HCT116 (cell line): Measurements from ENCODE around the gene ITPKB. TPM values are rescaled to one million over a fixed set of nuclear protein-coding genes. Genes with fewer than 3 reads are reported as not detected.

Experiments used
- ATAC-seq: fragments of 200-7000 bp; cut with Tn5 transposase; 2 replicates; pipeline ENCODE4 v1.9.1; 2020; ENCODE audit warnings: mild to moderate bottlenecking, moderate library complexity
- BruUV-seq: library from RNA; stranded (reverse); fragments of 400-500 nt; replicated peaks from 2 replicates; lab custom pipeline; 2021; lab: Mats Ljungman, UMichigan
- CTCF ChIA-PET: fragments of 300-600 bp; sonication (Branson Sonifier 250); formaldehyde crosslinking; loops from one replicate; lab custom pipeline; 2021; ENCODE audit warnings: antibody characterized with exemption; lab: Charles Lee
- POLR2A ChIA-PET: fragments of 300-600, 350-600 bp; sonication (Branson Sonifier 250); formaldehyde crosslinking; loops from one replicate; lab custom pipeline; 2021; ENCODE audit warnings: antibody characterized with exemption; lab: Charles Lee
- RAD21 ChIA-PET, 2 experiments: fragments of 300-600 bp; sonication (Branson Sonifier 250); formaldehyde crosslinking; loops; one replicate each; lab custom pipeline; 2023; ENCODE audit warnings: low total read pairs in 2 of 2; ENCODE audit not compliant: uncharacterized antibody in 2 of 2, unreplicated experiment in 2 of 2, low non-redundant PET in 1 of 2; lab: Charles Lee
- DNase-seq: peaks from one replicate; pipeline ENCODE4 v3.0.0-alpha.2; 2010; ENCODE audit warnings: low read depth, low spot score
- H2AFZ ChIP-seq: fragments of 200-600 bp; shearing (Covaris generic), sonication (generic); 2 replicates; pipeline ENCODE4 v1.6.1; 2017; ENCODE audit warnings: low read depth, mixed run types, mixed read lengths, antibody characterized with exemption, low read length; ENCODE audit not compliant: poor library complexity, severe bottlenecking
- H3K27ac ChIP-seq: 2 replicates; pipeline ENCODE4 v1.5.1; 2012; ENCODE audit warnings: low read depth, low read length
- H3K27me3 ChIP-seq: fragments of 200-600 bp; sonication (generic); 2 replicates; pipeline ENCODE4 v1.6.1; 2016; ENCODE audit warnings: mixed run types, low read length, mixed read lengths; ENCODE audit not compliant: insufficient read depth
- H3K36me3 ChIP-seq, 2 experiments: fragments of 200-500 bp in 1 of 2; fragments of 200-600 bp in 1 of 2; sonication (Bioruptor generic) in 1 of 2; sonication (generic) in 1 of 2; 2 replicates each; pipeline versions ENCODE4 v1.5.1 to v1.6.1; 2014 to 2016; ENCODE audit warnings: low read length in 2 of 2, inconsistent platforms in 1 of 2, mixed read lengths in 1 of 2, mixed run types in 1 of 2; ENCODE audit not compliant: insufficient read depth in 2 of 2, control insufficient read depth in 1 of 2
- H3K4me1 ChIP-seq, 2 experiments: fragments of 200-600 bp in 1 of 2; sonication (generic) in 1 of 2; 2 replicates each; pipeline versions ENCODE4 v1.5.1 to v1.6.1; 2012 to 2017; ENCODE audit warnings: low read length in 2 of 2, inconsistent platforms in 1 of 2, mild to moderate bottlenecking in 1 of 2, mixed read lengths in 1 of 2, mixed run types in 1 of 2, moderate library complexity in 1 of 2; ENCODE audit not compliant: insufficient read depth in 2 of 2, control insufficient read depth in 1 of 2
- H3K4me2 ChIP-seq: fragments of 200-600 bp; sonication (generic); 2 replicates; pipeline ENCODE4 v1.6.1; 2017; ENCODE audit warnings: mixed run types, low read length, mixed read lengths
- H3K4me3 ChIP-seq, 2 experiments: fragments of 200-600 bp in 1 of 2; sonication (generic) in 1 of 2; replicated peaks in 1 of 2; 2 replicates each; pipeline ENCODE4 v1.5.1; 2011 to 2016; ENCODE audit warnings: low read length in 2 of 2, control low read depth in 1 of 2, low read depth in 1 of 2, mild to moderate bottlenecking in 1 of 2, mixed read lengths in 1 of 2, mixed run types in 1 of 2
- H3K79me2 ChIP-seq: fragments of 200-600 bp; sonication (generic); 2 replicates; pipeline ENCODE4 v1.6.1; 2017; ENCODE audit warnings: mild to moderate bottlenecking, mixed run types, low read length, moderate library complexity, mixed read lengths; ENCODE audit not compliant: insufficient read depth
- H3K9ac ChIP-seq: fragments of 200-600 bp; sonication (generic); 2 replicates; pipeline ENCODE4 v1.6.1; 2016; ENCODE audit warnings: low read length, mixed read lengths
- H3K9me2 ChIP-seq: fragments of 200-600 bp; sonication (generic), shearing (Covaris generic); 2 replicates; pipeline ENCODE4 v1.6.1; 2017; ENCODE audit warnings: mixed run types, mild to moderate bottlenecking, moderate library complexity; ENCODE audit not compliant: insufficient read depth
- H3K9me3 ChIP-seq, 2 experiments: fragments of 200-500 bp in 1 of 2; fragments of 200-600 bp in 1 of 2; sonication (Bioruptor generic) in 1 of 2; sonication (generic) in 1 of 2; 2 replicates each; pipeline ENCODE4 v1.6.1; 2014 to 2017; ENCODE audit warnings: low read length in 2 of 2, mixed read lengths in 2 of 2, inconsistent platforms in 1 of 2, low read depth in 1 of 2, mild to moderate bottlenecking in 1 of 2, mixed run types in 1 of 2, moderate library complexity in 1 of 2; ENCODE audit not compliant: control insufficient read depth in 1 of 2, insufficient read depth in 1 of 2
- H4K20me1 ChIP-seq: fragments of 200-600 bp; sonication (generic), shearing (Covaris generic); 2 replicates; pipeline ENCODE4 v1.6.1; 2017; ENCODE audit warnings: mixed run types, mild to moderate bottlenecking, moderate library complexity; ENCODE audit not compliant: insufficient read depth
- ATF3 ChIP-seq: IDR thresholded peaks from 2 replicates; pipeline ENCODE4 v1.6.1; 2012
- CBX3 ChIP-seq: IDR thresholded peaks from 2 replicates; pipeline ENCODE4 v1.6.1; 2012; ENCODE audit warnings: low read depth
- CEBPB ChIP-seq: IDR thresholded peaks from 2 replicates; pipeline ENCODE4 v1.6.1; 2012; ENCODE audit warnings: low read depth
- CTCF ChIP-seq, 3 experiments: fragments of 200-600 bp in 1 of 3; sonication (generic) in 1 of 3; IDR thresholded peaks in 2 of 3; conservative IDR thresholded peaks in 1 of 3; 2 replicates each; pipeline ENCODE4 v1.5.1; 2012 to 2017; ENCODE audit warnings: low read depth in 2 of 3, low read length in 2 of 3, antibody characterized with exemption in 1 of 3, borderline replicate concordance in 1 of 3, control low read depth in 1 of 3, mild to moderate bottlenecking in 1 of 3, mixed read lengths in 1 of 3, mixed run types in 1 of 3, moderate library complexity in 1 of 3; ENCODE audit not compliant: insufficient read depth in 1 of 3
- EGR1 ChIP-seq: IDR thresholded peaks from 2 replicates; pipeline ENCODE4 v1.6.1; 2012; ENCODE audit warnings: low read depth
- EZH2 ChIP-seq: fragments of 200-600 bp; sonication (generic); IDR thresholded peaks from 2 replicates; pipeline ENCODE4 v1.6.1; 2017; ENCODE audit warnings: antibody characterized with exemption, mixed run types
- EZH2phosphoT487 ChIP-seq: fragments of 200-600 bp; IDR thresholded peaks from 2 replicates; pipeline ENCODE4 v1.6.1; 2018; ENCODE audit warnings: antibody characterized with exemption, borderline replicate concordance
- FOSL1 ChIP-seq: IDR thresholded peaks from 2 replicates; pipeline ENCODE4 v1.6.1; 2012; ENCODE audit warnings: low read depth
- MAX ChIP-seq: IDR thresholded peaks from 2 replicates; pipeline ENCODE4 v1.6.1; 2012
- POLR2A ChIP-seq: IDR thresholded peaks from 2 replicates; pipeline ENCODE4 v1.7.0; 2011; ENCODE audit warnings: borderline replicate concordance; ENCODE audit not compliant: insufficient read depth, insufficient read length; ENCODE audit errors: extremely low read depth
- POLR2AphosphoS5 ChIP-seq: IDR thresholded peaks from 2 replicates; pipeline ENCODE4 v1.6.1; 2011; ENCODE audit warnings: mild to moderate bottlenecking, low read depth, low read length, moderate library complexity
- RAD21 ChIP-seq: IDR thresholded peaks from 2 replicates; pipeline ENCODE4 v1.6.1; 2012; ENCODE audit warnings: low read depth, mild to moderate bottlenecking
- REST ChIP-seq: IDR thresholded peaks from 2 replicates; pipeline ENCODE4 v1.6.1; 2012; ENCODE audit warnings: low read depth
- SP1 ChIP-seq: IDR thresholded peaks from 2 replicates; pipeline ENCODE4 v1.6.1; 2012; ENCODE audit warnings: low read depth
- TCF7L2 ChIP-seq: IDR thresholded peaks from 2 replicates; pipeline ENCODE4 v1.7.0; 2011; ENCODE audit warnings: borderline replicate concordance, inconsistent platforms; ENCODE audit not compliant: insufficient read depth, insufficient read length; ENCODE audit errors: extremely low read depth
- YY1 ChIP-seq: IDR thresholded peaks from 2 replicates; pipeline ENCODE4 v1.6.1; 2011; ENCODE audit warnings: low read length, low read depth, moderate library complexity, mild to moderate bottlenecking; ENCODE audit not compliant: insufficient replicate concordance; ENCODE audit errors: extremely low read depth
- ZBTB33 ChIP-seq: IDR thresholded peaks from 2 replicates; pipeline ENCODE4 v1.6.1; 2011; ENCODE audit warnings: mild to moderate bottlenecking, low read length, moderate library complexity; ENCODE audit not compliant: insufficient replicate concordance; ENCODE audit errors: extremely low read depth
- ZFX ChIP-seq: fragments of 450-650 bp; IDR thresholded peaks from 2 replicates; pipeline ENCODE4 v1.6.1; 2017
- ZNF274 ChIP-seq: fragments of 200-500 bp; sonication (Bioruptor generic); IDR thresholded peaks from 2 replicates; pipeline ENCODE4 v1.6.1; 2014; ENCODE audit warnings: mild to moderate bottlenecking, low read depth, low read length, inconsistent platforms
- intact Hi-C: fragments of 100-400 bp; cut with micrococcal nuclease; formaldehyde crosslinking; loops from 2 replicates; pipeline ENCODE4 v1.10.0; 2022
- total RNA-seq: library from RNA; stranded (reverse); gene quantifications from one replicate; pipeline ENCODE4 v1.2.1, GENCODE V29; 2021; ENCODE audit not compliant: unreplicated experiment

The ITPKB gene
- total RNA-seq, 1 experiment from 2014 or later: 4.4 TPM

GRCh38 chr1:226671277-226671676 lies 67.8 kb downstream of the ITPKB start:
- CTCF ChIA-PET: no interaction called here
- intact Hi-C loops: no loop called here
- no TSS peak for BruUV-seq
- Histone ChIP-seq H3K27ac (no peak overlapping the region), H3K9ac (no peak overlapping the region), H3K4me3 (no peak overlapping the region)
- no peak for TF ChIP-seq ATF3
- no peak for TF ChIP-seq ZBTB33
- TF ChIP-seq EZH2: no peak
- no peak for TF ChIP-seq CTCF (IDR thresholded peaks at IDR 0.05 in 2 of 3, conservative IDR thresholded peaks at IDR 0.05 in 1 of 3; ENCODE audit: borderline replicate concordance in 1 of 3, insufficient read depth in 1 of 3, low read depth in 2 of 3, low read length in 2 of 3)
- TF ChIP-seq FOSL1: no peak
- no peak for TF ChIP-seq ZFX
- no peak for TF ChIP-seq POLR2AphosphoS5
- TF ChIP-seq CEBPB: no peak
- no peak for TF ChIP-seq REST
- TF ChIP-seq ZNF274: no peak
- TF ChIP-seq EZH2phosphoT487: no peak
- no peak for TF ChIP-seq YY1
- no peak for TF ChIP-seq POLR2A
- no peak for TF ChIP-seq EGR1
- TF ChIP-seq CBX3: no peak
- TF ChIP-seq RAD21: no peak
- TF ChIP-seq MAX: no peak
- TF ChIP-seq TCF7L2: no peak
- TF ChIP-seq SP1: no peak
- TF ChIP-seq, all 23 proteins: peak for 0
- H3K27me3 ChIP-seq: no peaks in the 10 kb centered on the region
- no peak overlapping the region for H2AFZ ChIP-seq
- H3K4me1 ChIP-seq: peaks cover 0 to 4% of the 10 kb centered on the region in 2 experiments; a peak in 2 of 4 replicates
- H3K79me2 ChIP-seq: no peaks in the 10 kb centered on the region
- DNase-seq (no peak), ATAC-seq (no peak)
- POLR2A ChIA-PET: no interaction called here
- RAD21 ChIA-PET: no interaction called here
- H3K9me2 ChIP-seq: no peaks in the 10 kb centered on the region
- no peaks in the 10 kb centered on the region for H3K36me3 ChIP-seq
- H3K4me2 ChIP-seq: no peak overlapping the region
- H3K9me3 ChIP-seq: no peaks in the 10 kb centered on the region
- H4K20me1 ChIP-seq: no peaks in the 10 kb centered on the region
